EL (cell line): Measurements from ENCODE around the gene GLYATL3.

Source experiments
- DNase-seq: peaks from one replicate; pipeline ENCODE4 v3.0.0-alpha.2; 2016

GLYATL3 gene

GRCh38 chr6:49514571-49515484 is 15.1 kb downstream of the GLYATL3 start:
- DNase-seq: peak; percentile 18

DNA sequence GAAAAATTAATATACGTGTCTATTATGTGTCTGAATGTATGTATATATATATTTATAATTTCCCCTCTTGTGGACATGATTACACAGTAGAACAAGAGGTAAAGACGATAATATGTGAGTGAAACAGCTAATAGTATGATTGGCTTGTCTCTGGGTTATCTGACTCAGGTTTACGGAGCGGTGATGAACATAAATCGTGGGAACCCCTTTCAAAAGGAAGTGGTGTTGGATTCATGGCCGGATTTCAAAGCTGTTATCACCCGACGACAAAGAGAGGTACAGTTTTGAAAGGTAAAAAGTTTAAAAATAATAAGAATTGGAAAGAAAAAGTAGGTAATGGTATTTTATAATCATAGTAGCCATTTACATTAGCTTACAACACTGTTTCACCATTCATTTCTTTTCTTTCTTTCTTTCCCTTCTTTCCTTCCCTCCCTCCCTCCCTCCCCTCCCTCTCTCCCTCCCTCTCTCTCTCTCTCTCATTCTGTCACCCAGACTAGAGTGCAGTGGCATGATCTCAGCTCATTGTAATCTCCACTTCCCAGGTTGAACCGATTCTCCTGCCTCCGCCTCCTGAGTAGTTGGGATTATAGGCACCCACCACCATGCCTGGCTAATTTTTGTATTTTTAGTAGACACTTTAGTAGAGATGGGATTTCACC is 15.9 kb downstream of the GLYATL3 start:
- DNase-seq: no peak

DNA sequence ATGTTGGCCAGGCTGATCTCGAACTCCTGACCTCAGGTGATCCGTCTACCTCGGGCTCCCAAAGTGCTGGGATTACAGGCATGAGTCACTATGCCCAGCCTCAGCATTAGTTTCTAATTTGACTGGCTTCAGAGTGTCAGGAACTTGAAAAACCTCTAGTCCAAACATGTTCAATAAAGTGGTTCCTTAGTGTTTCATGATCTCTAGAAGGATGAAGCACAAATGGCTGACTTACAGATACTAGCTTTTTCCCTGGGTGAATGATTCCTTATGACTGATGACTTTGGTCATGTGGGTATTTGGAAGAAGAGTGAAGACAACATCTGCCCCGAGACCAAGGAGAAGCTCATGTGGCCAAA is 16.4 kb downstream of the GLYATL3 start:
- no peak for DNase-seq

DNA sequence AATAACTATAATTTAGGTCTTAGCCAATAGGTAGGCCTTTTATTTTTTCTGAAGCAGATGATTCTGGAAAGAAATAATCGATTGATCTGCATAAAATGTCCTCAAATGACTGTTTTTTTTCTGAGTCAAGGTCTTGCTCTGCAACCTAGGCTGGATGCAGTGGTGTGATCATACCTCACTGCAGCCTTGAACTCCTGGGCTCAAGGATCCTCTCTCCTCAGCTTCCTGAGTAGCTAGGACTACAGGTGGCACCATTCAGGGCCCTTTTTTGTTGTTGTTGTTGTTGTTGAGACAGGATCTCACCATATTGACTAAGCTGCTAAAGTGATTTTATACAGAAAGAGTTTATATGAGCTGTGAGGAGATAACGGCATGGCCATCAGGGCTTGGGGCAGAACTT is 18.2 kb downstream of the GLYATL3 start:
- DNase-seq: no peak

DNA sequence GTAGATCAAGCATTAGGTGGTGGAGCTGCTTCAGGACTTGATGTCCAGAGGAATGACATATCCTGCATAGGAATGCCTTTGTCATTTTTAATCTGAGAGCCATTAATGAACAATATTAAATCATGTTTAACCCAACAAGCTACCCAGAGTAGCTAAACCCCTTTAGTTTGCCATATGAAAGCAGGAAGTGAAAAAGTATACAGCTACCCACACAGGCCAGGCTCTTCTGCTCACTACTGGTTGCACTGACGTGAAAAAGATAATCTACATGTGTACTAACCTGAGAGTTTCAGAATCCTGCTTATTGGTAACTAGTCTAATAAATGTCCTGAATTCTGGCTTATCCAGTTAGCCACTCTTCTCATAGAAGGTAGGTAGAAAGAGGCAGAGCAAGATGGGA is 19.9 kb downstream of the GLYATL3 start:
- DNase-seq: no peak

- DNase-seq: no peak
These were observed 23.2 kb downstream of the GLYATL3 start for GRCh38 chr6:49522710-49523593.

DNA sequence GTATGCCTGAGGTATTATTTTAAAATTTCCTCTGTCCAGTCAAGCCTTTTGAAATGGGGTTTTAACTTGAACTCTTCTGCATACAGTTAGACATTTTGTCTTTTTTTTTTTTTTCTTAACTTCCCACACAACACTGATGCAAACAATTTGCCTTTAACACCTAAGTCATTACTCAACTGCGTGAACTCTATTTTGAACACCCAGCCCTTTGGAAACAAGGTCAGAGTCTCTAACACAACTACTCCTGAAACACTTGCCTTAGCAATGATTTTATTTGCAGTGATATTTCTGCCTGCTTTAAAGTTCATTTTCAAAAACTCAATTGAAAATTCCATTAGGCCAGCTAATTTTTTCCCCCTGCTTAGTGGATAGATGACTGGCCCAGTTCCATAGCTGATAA is 24.2 kb downstream of the GLYATL3 start:
- no peak for DNase-seq

DNA sequence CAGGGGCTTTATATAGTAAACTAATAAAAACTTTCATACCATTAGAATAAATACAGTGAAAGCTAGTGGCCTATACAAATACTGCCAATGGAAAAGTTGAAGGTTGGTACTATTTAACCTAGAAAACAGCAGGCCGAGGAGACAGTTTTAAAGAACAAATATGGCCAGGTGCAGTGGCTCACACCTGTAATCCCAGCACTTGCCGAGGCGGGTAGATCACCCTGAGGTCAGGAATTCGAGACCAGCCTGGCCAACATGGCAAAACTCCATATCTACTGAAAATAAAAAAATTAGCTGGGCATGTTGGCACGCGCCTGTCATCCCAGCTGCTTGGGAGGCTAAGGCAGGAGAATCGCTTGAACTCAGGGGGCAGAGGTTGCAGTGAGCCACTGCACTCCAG is 24.8 kb downstream of the GLYATL3 start:
- no peak for DNase-seq

- DNase-seq: no peak
These were observed 26.9 kb downstream of the GLYATL3 start for GRCh38 chr6:49526598-49526997.

DNA sequence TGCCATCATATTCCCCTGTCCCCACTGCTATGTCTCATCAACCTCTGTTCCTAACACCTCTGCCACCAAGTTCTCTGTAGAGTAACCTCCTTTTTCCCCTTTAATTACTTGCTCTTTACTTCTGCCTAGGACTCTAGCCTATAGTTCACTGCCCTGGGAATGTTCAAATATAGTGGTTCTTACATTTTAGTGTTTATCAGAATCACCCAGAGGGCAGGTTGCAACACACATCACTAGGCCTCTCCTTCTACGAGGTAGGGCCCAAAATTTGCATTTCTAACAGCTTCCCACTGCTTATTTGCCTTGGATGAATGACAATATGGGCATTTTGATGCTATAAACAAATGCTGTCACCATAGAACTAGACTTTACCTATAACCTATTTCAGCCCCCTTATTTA is 27.6 kb downstream of the GLYATL3 start:
- no peak for DNase-seq

- DNase-seq: no peak
These were observed 28.8 kb downstream of the GLYATL3 start for GRCh38 chr6:49528571-49528970.

DNA sequence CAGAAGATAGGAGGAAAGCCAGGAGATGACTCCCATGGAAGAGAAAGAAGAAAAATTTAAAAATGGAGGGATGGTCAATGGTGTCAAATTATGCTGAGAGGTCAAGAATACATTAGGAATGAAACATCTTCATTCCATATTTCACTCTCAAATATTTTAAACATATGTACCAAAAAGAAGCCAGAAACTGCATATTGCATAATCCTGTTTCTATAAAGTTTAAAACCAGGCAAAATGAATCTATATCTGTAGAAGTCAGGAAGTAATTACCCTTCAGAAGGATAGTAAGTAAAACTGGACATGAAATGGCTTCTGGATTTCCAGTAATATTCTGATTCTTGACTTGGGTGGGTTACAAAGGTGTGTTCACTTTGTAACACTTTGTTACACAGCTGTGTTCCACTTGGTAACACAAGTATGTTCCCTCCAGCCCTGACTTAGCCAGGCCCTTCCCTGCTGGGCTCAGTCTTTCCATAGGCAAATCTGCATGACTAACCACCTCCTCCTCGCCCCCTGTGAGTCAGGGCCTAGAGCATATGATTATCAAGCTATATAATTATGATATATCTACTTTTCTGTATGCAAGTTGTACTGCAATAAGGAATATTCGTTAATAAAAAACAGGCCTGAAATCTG is 30.5 kb downstream of the GLYATL3 start:
- DNase-seq: no peak

DNA sequence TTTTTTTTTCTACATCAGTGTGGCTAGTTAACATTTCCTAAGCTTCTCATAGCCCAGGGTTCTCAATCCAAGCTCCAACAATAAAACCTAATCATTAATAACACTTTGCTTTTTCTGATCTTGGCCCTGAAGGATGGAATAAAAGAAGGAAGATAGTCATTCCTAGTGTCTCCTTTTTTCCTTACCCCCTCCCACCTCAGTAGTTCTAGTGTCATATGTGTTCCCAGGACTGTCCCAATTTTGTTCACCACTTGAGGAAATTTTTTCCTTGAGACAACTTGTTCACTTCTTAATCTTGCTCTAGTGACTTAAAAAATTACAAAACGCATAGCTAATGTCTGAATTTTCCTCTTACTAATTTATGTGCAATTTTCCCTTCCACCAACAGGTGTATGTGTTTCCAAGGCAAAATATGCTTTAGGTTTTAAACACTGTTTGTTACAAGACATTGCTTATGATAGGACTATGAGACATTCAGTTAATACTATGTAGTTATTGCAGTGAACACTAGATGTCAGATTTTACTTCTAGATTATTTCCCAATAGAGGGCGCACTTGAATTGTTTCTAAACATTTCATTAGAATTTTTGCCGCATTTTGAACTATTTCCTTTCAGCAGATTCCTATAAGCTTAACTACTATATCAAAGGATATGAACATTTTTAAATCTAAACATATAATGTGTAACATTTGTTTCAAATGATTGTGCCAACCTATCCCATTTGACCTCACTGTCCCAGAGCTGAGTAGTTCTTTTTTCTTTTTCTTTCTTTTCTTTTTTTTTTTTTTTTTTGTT is 32.2 kb downstream of the GLYATL3 start:
- peak; percentile 67 for DNase-seq

DNA sequence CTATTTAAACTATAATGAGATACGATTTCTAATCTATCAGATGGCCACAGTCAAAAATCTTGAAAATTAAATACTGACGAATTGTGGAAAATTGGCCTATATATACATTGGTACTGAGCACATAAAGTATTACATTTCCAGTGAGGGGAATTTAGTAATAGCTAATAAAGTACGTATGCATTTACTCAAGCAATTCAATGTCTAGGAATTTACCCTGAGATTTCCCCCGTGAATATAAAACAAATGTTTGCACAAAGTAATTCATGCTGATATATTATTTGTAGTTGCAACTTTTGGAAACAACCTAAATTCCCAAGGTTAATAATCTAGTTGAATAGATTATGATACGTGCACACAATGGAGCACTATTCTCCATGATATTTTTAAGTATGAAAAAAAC is 36.1 kb downstream of the GLYATL3 start:
- DNase-seq: no peak

DNA sequence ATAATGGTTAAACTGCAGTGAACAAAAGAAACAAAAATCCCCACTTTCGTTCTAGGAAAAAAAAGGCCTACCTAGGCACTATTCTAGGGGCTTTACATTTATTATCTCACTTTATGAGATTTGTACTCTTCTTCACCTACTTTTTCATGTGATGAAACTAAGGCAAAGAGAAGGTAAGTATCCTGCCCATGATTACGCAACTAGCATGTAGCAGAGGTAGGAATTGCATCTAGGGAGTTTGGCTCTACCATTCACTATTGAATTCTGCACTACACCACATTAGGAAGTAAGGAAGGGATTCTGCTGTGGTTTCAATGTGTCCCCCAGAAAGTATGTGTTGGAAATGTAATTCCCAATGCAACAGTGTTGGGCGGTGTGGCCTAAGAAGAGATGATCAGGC is 39.4 kb downstream of the GLYATL3 start:
- no peak for DNase-seq

- no peak for DNase-seq
These were observed 40.9 kb downstream of the GLYATL3 start for GRCh38 chr6:49540614-49541013.

- peak; percentile 85 for DNase-seq
These were observed 41.5 kb downstream of the GLYATL3 start for GRCh38 chr6:49541210-49541724.

GRCh38 chr6:49541936-49542335 is 42.2 kb downstream of the GLYATL3 start:
- DNase-seq: no peak

DNA sequence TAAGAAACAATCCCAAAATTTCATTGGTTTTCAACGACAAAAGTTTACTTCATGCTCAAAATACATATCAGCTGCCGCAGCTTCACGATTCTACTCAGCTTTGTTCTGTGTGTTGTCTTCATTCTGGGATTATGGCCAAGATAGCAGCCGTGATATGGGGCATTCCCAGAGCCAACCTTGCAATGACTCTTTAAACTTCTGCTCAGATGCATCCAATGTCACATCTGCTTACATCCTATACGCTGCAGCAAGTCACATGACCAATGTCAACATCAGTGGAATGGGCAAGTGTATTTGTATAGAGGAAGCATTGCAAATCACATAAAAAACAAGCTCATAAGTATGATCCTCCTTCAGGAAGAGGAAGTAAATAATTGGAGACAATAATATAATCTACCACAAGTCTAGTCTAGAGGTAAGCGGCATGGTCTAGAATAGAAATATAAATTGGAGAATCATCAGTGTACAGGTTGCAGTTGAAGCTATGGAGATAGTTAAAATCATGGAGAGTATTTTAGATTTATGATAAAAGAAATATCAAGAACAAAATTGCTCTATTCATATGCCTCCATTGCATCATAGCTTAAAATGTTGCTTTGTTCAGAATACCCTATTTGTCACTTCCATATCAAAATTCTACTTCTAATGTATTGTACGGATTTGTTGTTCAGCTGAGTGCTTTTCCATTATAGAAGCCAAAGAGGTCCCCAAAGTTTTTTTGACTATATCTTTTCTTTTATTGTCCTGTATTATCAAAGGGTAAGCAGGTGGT is 43.5 kb downstream of the GLYATL3 start:
- DNase-seq: no peak

GRCh38 chr6:49546331-49546730 is 46.6 kb downstream of the GLYATL3 start:
- no peak for DNase-seq
